NCI-H82 (cell line): ENCODE measurements around the gene CENATAC.
"Not testable (repeated sequence)": the region's sequence is repeated elsewhere in the genome, so short reads cannot be mapped to it uniquely, and the experiment has no call there.

Experiments
- DNase-seq: peaks from one replicate; lab custom pipeline; 2025; lab: John Stamatoyannopoulos, UW

Gene CENATAC

DNA sequence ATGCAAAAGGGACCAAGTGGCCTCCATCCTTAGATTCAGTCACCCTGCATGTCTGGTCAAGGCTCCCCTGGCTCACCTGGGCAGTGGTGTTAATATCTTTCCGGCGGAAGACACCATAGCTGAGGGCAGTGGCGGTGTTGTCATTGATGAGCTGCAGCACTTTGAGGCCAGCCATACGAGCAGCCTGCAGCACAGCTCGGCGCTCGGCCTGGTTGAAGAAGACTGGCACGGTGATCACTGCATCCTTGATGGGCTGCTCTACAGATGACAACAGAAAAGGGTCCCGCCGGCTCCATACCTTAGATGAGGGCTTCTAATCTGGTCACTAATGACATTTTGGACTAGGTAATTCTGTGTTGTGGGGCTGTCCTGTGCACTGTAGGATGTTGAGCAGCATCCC is 56.5 kb downstream of the CENATAC start:
- no peak for DNase-seq

DNA sequence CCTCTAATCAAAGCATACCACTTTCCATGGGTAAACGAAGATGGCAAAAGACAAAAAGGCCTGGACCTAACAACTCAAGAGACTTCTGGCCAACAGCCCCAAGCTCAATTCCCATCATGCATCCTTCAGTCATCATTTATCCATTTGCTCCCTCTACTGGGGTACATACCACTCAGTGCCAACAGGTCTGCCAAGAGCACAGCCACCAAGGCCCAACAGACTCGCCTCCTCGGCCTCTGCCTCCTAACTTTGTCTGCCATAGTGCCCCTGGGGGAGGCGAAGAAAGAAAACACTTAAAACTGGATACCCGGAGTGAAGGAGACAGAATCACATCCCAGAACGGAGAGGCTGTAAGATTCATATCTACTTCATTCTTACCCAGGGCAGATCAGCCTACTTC is 58.0 kb downstream of the CENATAC start:
- DNase-seq = peak; percentile 18

DNA sequence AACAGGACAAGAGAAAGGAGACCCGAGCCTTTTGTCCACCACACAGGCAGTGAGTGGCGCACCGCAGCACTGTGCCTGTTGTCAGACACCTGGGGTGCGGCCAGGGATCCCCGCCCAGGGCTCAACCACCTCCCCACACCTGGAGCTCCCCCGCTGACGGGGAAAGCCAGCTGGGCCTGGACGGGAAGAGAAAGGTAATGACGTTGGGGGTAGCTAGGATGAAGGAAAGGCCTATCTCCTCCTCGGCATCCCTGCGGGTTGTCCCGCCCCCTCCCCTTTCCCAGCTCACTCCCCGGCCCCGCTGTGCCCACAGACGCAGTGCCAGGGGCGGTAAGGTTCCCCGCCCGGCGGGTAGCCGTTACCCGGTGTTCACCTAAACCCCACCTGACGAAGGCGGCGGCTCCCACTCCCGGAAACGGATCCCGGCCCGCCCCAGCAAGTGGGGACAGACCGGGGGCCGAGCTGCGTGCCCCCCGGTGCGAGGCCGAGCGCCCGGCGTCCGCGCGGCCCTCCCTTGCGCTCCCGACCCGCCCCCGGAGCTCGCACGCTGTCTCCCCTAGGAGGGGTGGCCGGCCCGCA is 58.6 kb downstream of the CENATAC start:
- peak; percentile 42 for DNase-seq

DNA sequence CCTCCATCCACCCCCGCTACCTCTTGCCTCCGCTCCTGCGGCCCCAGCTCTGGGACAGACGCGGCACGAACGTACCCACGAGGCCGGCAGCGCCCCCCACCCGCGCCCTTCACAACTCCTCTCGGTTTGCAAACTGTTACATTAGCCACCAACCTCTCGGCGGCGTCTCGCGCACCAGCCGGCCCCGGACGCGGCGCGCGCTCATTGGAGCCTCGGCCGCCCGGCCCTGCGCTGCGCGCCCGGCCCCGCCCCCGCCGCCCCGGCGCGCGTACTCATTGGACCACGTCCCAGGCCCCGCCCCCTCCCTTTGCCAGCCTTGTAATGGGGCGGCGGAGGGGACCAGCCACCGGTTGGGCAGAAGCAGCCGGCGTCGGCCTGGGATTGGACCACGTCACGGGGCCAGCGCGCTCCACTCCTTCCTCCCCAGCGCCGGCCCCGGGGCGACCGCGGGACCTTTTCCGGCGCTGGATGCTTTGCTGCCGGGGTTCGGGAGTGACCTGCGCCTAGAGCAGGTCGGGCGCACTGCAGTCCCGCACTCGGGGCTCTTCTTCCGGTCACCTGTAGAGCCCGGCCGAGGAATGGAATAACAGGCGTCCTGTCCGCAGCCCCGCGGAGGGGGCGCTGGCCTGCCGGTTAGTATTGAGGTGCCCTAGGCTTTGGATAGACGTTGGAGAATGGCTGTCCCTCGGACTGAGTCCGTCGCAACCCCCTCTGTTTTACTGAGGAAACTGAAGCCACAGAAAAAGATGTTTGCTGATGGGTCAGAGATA is 59.2 kb downstream of the CENATAC start, which contains the start of gene HYOU1:
TSS of gene HYOU1 (minus strand) at position 206 of the 770 bp plus-strand sequence. CDS start 1,045 bp downstream, outside the sequence.
- peak; percentile 98 for DNase-seq

DNA sequence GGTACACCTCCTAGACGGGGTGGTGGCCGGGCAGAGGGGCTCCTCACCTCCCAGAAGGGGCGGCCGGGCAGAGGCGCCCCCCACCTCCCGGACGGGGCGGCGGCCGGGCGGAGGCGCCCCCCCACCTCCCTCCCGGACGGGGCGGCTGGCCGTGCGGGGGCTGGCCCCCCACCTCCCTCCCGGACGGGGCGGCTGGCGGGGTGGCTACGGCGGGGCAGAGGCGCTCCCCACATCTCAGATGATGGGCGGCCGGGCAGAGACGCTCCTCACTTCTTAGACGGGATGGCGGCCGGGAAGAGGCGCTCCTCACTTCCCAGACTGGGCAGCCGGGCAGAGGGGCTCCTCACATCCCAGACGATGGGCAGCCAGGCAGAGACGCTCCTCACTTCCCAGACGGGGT is 61.2 kb downstream of the CENATAC start:
- DNase-seq = not testable (repeated sequence)

DNA sequence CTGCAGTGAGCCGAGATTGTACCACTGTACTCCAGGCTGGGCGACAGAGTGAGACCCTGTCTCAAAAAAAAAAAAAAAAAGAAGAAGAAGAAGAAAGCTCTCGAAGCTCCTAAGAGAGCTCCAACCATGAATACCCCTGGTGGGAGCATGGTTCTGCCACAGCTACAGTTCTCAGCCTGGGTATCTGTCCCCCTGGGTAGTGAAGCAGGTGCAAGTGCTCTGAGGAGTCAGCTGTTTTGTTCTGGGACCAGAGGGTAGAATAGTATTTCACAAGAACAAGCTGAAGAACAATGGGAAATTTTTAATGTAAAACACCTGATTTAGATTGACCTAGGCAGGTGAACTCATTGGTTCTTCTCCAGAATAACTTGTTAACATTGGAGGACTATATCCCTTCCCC is 63.3 kb downstream of the CENATAC start:
- DNase-seq = no peak

DNA sequence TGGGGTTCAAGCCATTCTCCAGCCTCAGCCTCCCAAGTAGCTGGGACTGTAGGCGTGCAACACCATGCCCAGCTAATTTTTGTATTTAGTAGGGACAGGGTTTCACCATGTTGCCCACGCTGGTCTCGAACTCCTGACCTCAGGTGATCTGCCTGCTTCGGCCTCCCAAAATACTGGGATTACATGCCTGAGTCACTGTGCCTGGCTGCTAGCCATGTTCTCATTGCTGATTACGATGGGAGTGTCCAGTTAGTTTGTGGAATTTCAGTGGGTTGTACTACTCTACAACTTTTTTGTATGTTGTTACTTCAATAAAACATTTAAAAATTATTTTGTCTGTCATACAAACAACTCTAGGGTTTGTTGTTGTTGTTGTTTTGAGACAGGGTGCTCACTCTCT is 64.8 kb downstream of the CENATAC start:
- DNase-seq = no peak

DNA sequence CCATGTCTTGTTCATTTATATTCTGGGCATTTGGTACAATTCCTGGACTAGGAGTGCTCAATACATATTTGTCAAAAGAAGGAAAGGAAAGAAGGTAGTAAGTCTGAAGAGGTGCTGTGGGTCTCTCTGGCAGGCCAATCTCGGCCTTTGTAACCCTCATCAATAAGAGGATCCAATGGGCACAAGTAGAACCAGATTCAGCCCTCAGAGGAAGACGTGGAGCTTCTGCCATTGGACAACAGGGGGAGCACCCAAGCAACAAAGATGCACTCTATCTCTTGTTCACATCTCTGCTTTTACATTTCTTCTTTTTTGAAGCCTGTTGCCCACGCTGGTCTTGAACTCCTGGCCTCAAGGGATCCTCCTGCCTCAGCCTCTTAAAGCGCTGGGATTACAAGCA is 67.4 kb downstream of the CENATAC start:
- peak; percentile 44 for DNase-seq
